OCI-LY3 (cell line): ENCODE measurements around the gene PPP2R2C.

Experiments
- EZH2phosphoT487 ChIP-seq: fragments of 200-600 bp; shearing (Covaris generic); IDR thresholded peaks from 2 replicates; pipeline ENCODE4 v1.6.1; 2018; ENCODE audit warnings: antibody characterized with exemption, mixed run types, low read depth
- TF ChIP-seq, protein P1 (sequence below): fragments of 200-600, 300-600 bp; sonication (generic); IDR thresholded peaks from 2 replicates; pipeline ENCODE4 v1.5.1; 2014; ENCODE audit warnings: antibody characterized with exemption, low read length, low read depth

DNA sequence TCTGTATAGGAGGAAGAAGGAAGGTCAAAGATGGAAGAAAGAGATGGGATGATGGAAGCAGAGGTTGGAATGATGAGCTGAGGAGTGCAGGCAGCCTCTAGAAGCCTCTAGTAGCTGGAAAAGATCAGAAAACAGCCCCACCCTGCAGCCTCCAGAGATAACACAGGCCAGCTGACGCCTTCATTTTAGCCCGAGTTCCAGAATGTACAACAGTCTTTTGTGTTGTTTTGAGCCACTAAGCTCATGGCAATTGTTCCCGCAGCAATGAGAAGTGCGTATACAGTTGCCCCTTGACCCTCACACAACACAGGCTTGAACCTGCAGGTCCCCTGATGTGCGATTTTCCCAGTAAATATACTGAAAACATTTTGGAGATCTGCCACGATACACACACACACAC lies 130.7 kb downstream of the PPP2R2C start:
- TF ChIP-seq, protein P1, sequence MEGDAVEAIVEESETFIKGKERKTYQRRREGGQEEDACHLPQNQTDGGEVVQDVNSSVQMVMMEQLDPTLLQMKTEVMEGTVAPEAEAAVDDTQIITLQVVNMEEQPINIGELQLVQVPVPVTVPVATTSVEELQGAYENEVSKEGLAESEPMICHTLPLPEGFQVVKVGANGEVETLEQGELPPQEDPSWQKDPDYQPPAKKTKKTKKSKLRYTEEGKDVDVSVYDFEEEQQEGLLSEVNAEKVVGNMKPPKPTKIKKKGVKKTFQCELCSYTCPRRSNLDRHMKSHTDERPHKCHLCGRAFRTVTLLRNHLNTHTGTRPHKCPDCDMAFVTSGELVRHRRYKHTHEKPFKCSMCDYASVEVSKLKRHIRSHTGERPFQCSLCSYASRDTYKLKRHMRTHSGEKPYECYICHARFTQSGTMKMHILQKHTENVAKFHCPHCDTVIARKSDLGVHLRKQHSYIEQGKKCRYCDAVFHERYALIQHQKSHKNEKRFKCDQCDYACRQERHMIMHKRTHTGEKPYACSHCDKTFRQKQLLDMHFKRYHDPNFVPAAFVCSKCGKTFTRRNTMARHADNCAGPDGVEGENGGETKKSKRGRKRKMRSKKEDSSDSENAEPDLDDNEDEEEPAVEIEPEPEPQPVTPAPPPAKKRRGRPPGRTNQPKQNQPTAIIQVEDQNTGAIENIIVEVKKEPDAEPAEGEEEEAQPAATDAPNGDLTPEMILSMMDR = no peak
- no peak for TF ChIP-seq EZH2phosphoT487
